Fibroblast of the conjunctiva (primary cell): Measurements from ENCODE around the gene ROPN1L.

ENCODE experiments used
- DNase-seq: peaks from one replicate; pipeline ENCODE4 v3.0.0-alpha.2; 2010; ENCODE audit warnings: low read depth

The ROPN1L gene

GRCh38 chr5:10431415-10431814, 10.3 kb upstream of the ROPN1L start:
- no peak for DNase-seq

- DNase-seq, result no peak
Observed at GRCh38 chr5:10432059-10433008, 9.3 kb upstream of the ROPN1L start.

- DNase-seq, result no peak
Observed at GRCh38 chr5:10434392-10434791, 7.3 kb upstream of the ROPN1L start.

- no peak for DNase-seq
Observed at GRCh38 chr5:10438301-10438700, 3.4 kb upstream of the ROPN1L start.

- no peak for DNase-seq
Observed at GRCh38 chr5:10439692-10440091, 2.0 kb upstream of the ROPN1L start.

GRCh38 chr5:10440367-10440990, 1.2 kb upstream of the ROPN1L start:
- DNase-seq, result no peak

GRCh38 chr5:10441992-10442435, 335 bp downstream of the ROPN1L start:
- DNase-seq, result no peak

GRCh38 chr5:10442576-10442975, 897 bp downstream of the ROPN1L start:
- DNase-seq, result no peak

GRCh38 chr5:10445352-10445751, 3.7 kb downstream of the ROPN1L start:
- no peak for DNase-seq

GRCh38 chr5:10446490-10446889, 4.8 kb downstream of the ROPN1L start:
- DNase-seq, result no peak

GRCh38 chr5:10447041-10447440, 5.4 kb downstream of the ROPN1L start:
- no peak for DNase-seq

GRCh38 chr5:10448754-10449360, 7.2 kb downstream of the ROPN1L start:
- no peak for DNase-seq

- no peak for DNase-seq
Observed at GRCh38 chr5:10451137-10451824, 9.6 kb downstream of the ROPN1L start.

- peak; percentile 85 for DNase-seq
Observed at GRCh38 chr5:10452768-10453331, 11.2 kb downstream of the ROPN1L start.

- no peak for DNase-seq
Observed at GRCh38 chr5:10453545-10453944, 11.9 kb downstream of the ROPN1L start.

- DNase-seq, result no peak
Observed at GRCh38 chr5:10454591-10455276, 13.1 kb downstream of the ROPN1L start.

- no peak for DNase-seq
Observed at GRCh38 chr5:10455277-10455670, 13.6 kb downstream of the ROPN1L start.

GRCh38 chr5:10456583-10457420, 15.1 kb downstream of the ROPN1L start:
- DNase-seq, result no peak

- no peak for DNase-seq
Observed at GRCh38 chr5:10457682-10458574, 16.2 kb downstream of the ROPN1L start.
